CD4-positive, alpha-beta T cell treated with Interleukin-4 for 1 hour (primary cell): Measurements from ENCODE around the gene B4GALT2.

Experiments
- DNase-seq, 2 donors: peaks; one replicate each; pipeline ENCODE4 v3.0.0-alpha.2; 2020 to 2022

B4GALT2 gene

GRCh38 chr1:44012941-44013609 is 34.1 kb downstream of the B4GALT2 start:
- DNase-seq, result no peak

- no peak for DNase-seq
These were observed 34.9 kb downstream of the B4GALT2 start for GRCh38 chr1:44013949-44014348.

DNA sequence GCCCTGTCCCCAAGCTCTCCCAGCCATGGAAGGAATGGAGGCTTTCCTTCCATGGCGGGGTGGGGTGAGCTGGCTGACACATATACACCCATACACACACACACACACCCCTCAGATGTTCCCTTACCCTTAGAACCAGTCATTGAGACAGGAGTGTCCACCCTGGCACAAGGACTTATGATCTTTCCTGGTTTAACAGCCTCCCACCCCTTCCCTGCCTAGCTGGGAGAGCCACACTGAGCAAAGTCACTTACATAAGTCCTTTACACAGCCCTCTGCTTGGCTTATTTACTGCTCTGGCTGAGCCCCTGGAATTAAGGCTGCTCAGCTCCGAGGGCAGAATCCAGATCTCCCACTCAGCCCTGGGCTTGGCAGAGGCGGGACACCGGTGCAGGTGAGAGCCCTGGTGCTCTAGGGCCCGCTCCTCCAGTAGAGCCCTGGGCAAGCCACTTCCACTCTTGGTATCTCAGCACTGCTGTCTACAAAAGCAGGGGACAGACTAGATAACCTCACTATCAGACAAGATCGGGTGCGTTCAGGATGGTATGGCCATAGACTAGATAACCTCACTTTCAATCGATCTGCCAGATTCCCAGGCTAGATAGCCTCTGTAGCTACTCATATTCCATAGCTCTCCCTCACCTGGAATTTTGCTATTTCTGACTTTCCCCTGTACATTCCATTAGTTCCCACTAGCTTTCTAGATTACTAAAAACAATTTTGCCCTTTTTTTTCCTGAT is 35.5 kb downstream of the B4GALT2 start:
- no peak for DNase-seq

- DNase-seq, result no peak
These were observed 36.2 kb downstream of the B4GALT2 start for GRCh38 chr1:44015206-44015605.

- DNase-seq, result no peak
These were observed 37.3 kb downstream of the B4GALT2 start for GRCh38 chr1:44016041-44016889.

DNA sequence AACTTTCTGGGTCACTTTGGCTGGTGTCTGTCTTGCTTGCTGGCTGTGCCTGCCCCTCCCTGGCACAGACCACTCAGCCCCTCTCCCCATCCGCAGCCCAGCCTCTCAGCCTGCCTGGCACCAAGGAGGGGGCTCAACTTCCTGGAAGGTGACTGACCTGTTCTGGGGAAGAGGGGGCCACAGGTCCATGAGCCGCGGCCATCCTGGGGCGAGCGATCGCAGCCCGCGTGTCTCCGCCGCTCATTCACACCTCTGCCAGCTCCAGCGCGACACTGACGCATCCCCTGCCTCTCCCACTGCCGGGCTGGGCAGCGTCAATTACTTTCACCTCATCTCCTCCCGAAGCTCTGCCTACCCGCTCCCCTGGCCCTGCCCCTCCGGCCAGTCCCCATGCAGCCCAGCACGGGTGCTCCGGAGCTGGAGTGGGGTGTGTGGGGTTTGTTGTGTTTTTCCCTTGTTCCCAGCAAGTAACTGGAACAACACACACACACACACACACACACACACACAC is 37.9 kb downstream of the B4GALT2 start:
- no peak for DNase-seq

- DNase-seq, result no peak
These were observed 40.5 kb downstream of the B4GALT2 start for GRCh38 chr1:44019466-44019948.

GRCh38 chr1:44020464-44020863 is 41.5 kb downstream of the B4GALT2 start:
- DNase-seq, result no peak

GRCh38 chr1:44021156-44021555 is 42.1 kb downstream of the B4GALT2 start:
- DNase-seq, result no peak

GRCh38 chr1:44021581-44022321 is 42.7 kb downstream of the B4GALT2 start:
- no peak for DNase-seq

- no peak for DNase-seq
These were observed 45.3 kb downstream of the B4GALT2 start for GRCh38 chr1:44024031-44024902.

- no peak for DNase-seq
These were observed 46.0 kb downstream of the B4GALT2 start for GRCh38 chr1:44024903-44025525.

- no peak for DNase-seq
These were observed 46.8 kb downstream of the B4GALT2 start for GRCh38 chr1:44025816-44026215.

DNA sequence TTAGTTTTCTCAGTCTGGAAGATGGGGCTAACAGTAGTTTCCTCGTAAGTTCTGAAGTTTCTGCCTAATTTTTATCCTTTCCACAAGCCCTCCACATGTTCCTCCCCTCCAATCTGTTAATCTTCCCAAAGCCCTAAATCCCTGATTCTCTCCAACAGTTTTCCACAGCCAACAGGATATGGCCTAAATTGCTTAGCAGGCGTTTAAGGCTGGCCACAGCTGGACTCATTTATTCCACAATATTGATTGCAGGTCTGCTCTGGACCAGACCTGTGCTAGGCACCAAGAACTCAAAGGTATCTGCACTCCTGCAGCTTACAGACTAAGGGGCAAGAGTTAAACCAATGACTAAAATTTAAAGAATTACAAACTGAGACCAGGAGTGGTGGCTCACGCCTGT is 48.3 kb downstream of the B4GALT2 start:
- DNase-seq, result no peak

GRCh38 chr1:44029260-44029910 is 50.4 kb downstream of the B4GALT2 start:
- DNase-seq, result peak in 1 of 2 donors; percentile 24

DNA sequence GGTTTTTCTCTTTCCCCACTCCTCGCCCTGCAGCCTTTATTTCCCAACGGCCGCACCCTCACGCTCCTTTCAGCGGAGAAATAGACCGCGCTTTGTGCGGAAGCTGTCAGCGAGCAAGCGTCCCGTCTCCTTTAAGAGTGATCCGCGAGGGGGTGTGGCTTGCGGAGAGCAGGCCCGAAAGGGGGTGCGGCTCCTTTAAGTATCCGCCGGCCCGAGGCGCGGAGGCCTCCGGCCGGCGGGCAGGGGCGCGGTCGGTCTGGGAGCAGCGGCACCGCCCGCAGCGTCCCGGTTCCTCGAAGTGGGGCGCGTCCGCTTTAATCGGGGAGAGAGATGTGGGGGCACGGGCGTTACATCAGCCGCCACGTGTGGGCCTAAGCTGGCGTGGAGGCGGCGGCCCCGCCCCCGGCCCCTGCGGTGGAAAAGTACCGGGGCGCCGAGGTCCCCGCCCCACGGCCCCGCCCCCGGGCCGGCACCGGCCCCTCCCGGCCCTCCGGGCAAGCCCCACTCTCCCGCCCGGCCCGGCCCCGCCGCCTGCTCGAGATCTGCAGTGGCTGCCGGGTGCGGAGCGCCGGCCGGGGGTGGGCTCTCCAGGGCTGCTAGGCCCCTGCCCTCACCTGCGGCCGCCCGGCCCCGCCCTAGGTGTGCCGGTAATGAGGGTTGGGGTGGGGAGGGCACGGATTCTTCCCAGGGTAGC is 51.0 kb downstream of the B4GALT2 start:
- DNase-seq, result peak; percentile 84 to 88

GRCh38 chr1:44030605-44031251 is 51.7 kb downstream of the B4GALT2 start:
- DNase-seq, result peak; percentile 42 to 60

DNA sequence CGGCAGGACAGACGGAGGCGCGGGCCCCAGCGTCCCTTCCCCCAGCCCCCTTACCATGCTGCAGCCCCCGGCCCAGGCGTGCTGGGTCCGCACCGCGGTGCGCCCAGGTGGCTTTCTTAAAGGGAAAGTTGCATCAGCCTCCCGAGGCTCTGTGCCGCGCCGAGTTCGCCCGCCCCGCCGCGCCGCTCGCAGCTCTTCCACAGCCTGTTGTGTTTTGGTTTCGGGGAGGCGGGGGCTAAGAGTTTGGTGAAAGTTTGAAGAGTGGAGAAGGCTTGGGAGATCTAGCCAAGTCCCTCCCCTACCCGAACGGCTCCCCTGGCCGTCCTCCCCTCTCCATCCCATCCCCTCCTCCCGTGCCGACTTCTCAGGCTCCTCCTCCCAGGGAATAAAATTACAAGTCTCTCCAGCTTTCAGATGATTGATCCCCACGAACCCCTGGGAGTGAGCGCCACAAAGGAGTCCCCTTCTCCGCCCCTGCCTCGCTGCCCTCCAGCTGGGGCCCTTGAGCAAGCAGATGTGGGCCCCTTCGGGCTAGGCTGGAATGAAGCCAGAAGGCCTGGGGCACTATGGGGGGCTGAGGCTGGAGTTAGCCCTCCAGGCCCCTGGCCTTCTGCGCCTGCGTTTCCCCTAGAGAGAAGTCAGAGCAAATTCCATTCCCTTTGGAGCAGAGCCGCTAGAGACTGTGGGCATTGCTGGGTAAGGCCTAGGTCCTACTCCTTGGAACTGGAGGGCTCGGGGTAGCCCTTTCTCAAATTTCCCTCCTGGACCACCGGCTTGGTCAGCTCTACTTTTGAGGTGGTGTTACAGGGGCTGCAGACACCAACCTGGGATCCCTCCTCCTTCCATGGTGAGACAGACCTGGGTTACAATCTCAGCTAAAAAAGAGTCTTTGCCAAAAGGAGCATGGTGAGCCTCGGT is 52.5 kb downstream of the B4GALT2 start, which contains the start of gene SLC6A9:
SLC6A9 (minus strand) TSS at position 211 of the 918 bp plus-strand sequence. CDS start 7,185 bp downstream, outside the sequence.
- DNase-seq, result no peak
